Neural progenitor cell (in vitro differentiated cells): ENCODE measurements around the gene NQO2.

ENCODE experiments used
- CTCF ChIP-seq: fragments of 200-600 bp; sonication (generic); IDR thresholded peaks from 2 replicates; pipeline ENCODE4 v1.5.1; 2017; ENCODE audit warnings: antibody characterized with exemption, mild to moderate bottlenecking
- EZH2phosphoT487 ChIP-seq: fragments of 200-600 bp; sonication (generic); IDR thresholded peaks from 2 replicates; pipeline ENCODE4 v1.6.1; 2017; ENCODE audit warnings: antibody characterized with exemption

- TF ChIP-seq CTCF (no peak), EZH2phosphoT487 (no peak)
Observed at GRCh38 chr6:2978923-2979322, 20.8 kb upstream of the NQO2 start.
